ENCODE results near the gene ARX.

DNA sequence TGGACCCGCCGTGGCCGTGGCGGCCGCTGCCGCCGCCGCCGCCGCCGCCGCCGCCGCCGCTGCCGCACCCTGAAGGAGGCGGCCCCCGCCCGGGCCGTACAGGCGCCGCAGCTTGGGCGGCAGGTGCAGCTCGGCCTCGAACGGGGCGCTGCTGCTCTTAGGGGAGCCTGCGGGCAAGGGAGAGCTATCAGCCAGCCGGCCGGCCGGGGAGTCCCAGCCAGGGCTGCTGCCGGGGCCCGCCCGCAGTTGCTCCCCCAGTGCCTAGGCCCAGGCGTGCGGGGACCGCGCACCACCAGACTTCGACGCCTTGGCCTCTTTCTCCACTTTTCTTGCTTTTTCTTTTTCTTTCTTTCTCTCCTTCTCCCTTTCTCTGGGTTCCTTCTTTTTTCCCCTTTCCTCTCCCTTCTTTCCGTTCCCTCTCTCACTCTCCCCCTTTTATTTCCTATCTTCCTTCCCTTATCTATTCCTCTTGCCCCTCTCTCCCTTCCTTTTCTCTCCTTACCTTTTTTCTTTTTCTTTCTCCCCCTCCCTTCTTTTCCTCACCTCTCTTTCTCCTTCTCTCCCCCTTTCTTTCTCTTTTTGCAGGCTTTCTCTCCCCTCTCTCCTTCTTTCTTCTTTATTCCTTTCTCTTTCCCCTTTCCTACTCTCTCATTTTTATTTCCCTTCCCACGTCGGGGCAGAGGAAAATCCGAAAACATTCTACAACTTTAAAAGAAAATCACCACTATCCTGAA is 2.0 kb downstream of the ARX start:
- TF ChIP-seq, protein P1, sequence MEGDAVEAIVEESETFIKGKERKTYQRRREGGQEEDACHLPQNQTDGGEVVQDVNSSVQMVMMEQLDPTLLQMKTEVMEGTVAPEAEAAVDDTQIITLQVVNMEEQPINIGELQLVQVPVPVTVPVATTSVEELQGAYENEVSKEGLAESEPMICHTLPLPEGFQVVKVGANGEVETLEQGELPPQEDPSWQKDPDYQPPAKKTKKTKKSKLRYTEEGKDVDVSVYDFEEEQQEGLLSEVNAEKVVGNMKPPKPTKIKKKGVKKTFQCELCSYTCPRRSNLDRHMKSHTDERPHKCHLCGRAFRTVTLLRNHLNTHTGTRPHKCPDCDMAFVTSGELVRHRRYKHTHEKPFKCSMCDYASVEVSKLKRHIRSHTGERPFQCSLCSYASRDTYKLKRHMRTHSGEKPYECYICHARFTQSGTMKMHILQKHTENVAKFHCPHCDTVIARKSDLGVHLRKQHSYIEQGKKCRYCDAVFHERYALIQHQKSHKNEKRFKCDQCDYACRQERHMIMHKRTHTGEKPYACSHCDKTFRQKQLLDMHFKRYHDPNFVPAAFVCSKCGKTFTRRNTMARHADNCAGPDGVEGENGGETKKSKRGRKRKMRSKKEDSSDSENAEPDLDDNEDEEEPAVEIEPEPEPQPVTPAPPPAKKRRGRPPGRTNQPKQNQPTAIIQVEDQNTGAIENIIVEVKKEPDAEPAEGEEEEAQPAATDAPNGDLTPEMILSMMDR (IDR thresholded peaks at IDR 0.05), result no peak
- TF ChIP-seq POLR2A (IDR thresholded peaks at IDR 0.05), result no peak
